ENCODE data around the gene ADAD1. TPM values are rescaled to one million over a fixed set of nuclear protein-coding genes. Genes with fewer than 3 reads are reported as not detected.

Gene ADAD1
- total RNA-seq, 1 experiment from 2014 or later, result not detected

DNA sequence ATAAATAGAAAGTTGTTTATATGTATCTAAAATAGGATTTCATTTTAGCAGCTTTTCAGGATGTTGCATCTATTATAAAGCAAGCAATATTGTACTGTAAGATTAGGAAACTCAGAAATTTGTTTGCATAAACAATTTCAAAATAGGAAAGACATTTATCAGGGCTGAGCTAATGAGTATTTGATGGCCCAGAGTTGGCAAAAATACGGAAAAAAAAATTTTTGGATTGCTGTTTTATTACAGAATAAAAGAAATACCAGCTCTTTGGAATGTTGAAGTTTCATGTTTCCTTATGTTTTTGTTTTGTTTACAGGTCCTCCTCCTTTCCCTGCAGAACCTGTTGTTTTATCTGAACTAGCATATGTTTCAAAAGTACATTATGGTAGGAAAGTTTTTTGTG lies 14.5 kb downstream of the ADAD1 start:
- 0 out of 2 replicates have a peak, but pooled peaks cover 2% of the 10 kb centered on the region for H3K27me3 ChIP-seq
- no peak for DNase-seq
- H3K9me3 ChIP-seq (replicated peaks), result peaks cover 2% of the 10 kb centered on the region; the same call in 1 of the 2 replicates
- H3K36me3 ChIP-seq, result no peaks in the 10 kb centered on the region
- H3K27ac ChIP-seq, result no peak overlapping the region
- H3K4me3 ChIP-seq, result no peak overlapping the region
- H3K4me1 ChIP-seq, result no peaks in the 10 kb centered on the region

DNA sequence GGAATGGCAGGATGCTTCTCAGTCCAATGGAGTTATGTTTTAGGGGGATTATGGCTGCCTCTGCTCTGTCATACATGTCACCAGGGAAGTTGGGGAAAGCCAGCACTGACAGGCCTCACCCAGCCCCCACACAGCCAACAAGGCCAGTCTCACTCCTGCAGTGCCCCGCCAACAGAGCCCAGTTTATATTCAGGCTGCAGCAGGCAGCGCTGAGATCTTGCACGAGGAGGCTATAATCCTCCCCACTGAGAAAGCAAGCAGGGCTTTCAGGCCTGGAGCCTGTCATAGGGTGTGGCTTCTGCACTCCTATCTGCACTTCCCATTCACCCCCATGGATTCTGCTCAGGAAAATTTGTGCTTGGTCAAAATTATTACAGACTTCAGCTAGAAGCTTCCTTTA lies 25.1 kb downstream of the ADAD1 start:
- H3K9me3 ChIP-seq (replicated peaks), result no peaks in the 10 kb centered on the region
- H3K27ac ChIP-seq, result no peak overlapping the region
- no peaks in the 10 kb centered on the region for H3K4me1 ChIP-seq
- no peaks in the 10 kb centered on the region for H3K36me3 ChIP-seq
- H3K4me3 ChIP-seq, result no peak overlapping the region
- H3K27me3 ChIP-seq, result no peaks in the 10 kb centered on the region
- no peak for DNase-seq

GRCh38 chr4:122412547-122412946 lies 33.7 kb downstream of the ADAD1 start:
- no peaks in the 10 kb centered on the region for H3K36me3 ChIP-seq
- no peaks in the 10 kb centered on the region for H3K9me3 ChIP-seq (replicated peaks)
- H3K27me3 ChIP-seq, result peaks cover 1% of the 10 kb centered on the region; the same call in 1 of the 2 replicates
- H3K4me3 ChIP-seq, result no peak overlapping the region
- no peak for DNase-seq
- H3K4me1 ChIP-seq, result no peaks in the 10 kb centered on the region
- H3K27ac ChIP-seq, result no peak overlapping the region

DNA sequence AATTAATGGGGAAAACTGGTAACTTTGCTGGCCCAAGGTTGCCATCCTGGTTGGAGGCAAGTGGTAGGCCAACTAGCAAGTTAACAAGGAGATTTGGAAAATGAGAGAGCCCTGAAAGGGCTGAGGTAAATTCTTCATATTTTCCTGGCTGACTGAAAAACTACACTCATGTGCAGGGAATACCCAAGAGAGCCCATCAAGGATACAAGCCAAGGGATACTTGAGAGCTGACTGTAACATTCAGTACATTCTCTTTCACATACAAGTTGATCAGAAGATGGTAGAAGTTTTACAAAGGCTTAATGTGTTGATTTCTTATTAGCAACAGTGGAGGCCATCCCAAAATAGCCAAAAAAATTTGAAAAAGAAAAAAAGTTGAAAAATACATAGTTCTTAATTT lies 44.4 kb downstream of the ADAD1 start:
- Histone ChIP-seq H3K9me3 (replicated peaks) (no peaks in the 10 kb centered on the region), H3K27ac (no peak overlapping the region), H3K27me3 (no peaks in the 10 kb centered on the region)

GRCh38 chr4:122431351-122431750 lies 52.5 kb downstream of the ADAD1 start:
- no peak for DNase-seq
- Histone ChIP-seq H3K4me1 (no peaks in the 10 kb centered on the region), H3K27me3 (no peaks in the 10 kb centered on the region; the same call in 1 of the 2 replicates), H3K4me3 (no peak overlapping the region), H3K9me3 (replicated peaks) (no peaks in the 10 kb centered on the region), H3K36me3 (no peaks in the 10 kb centered on the region), H3K27ac (no peak overlapping the region)

More for the DNA sequence above, 44.4 kb downstream of the ADAD1 start:
- no peak overlapping the region for H3K4me3 ChIP-seq
- H3K36me3 ChIP-seq, result no peaks in the 10 kb centered on the region
- no peak for DNase-seq
- H3K4me1 ChIP-seq, result no peaks in the 10 kb centered on the region

DNA sequence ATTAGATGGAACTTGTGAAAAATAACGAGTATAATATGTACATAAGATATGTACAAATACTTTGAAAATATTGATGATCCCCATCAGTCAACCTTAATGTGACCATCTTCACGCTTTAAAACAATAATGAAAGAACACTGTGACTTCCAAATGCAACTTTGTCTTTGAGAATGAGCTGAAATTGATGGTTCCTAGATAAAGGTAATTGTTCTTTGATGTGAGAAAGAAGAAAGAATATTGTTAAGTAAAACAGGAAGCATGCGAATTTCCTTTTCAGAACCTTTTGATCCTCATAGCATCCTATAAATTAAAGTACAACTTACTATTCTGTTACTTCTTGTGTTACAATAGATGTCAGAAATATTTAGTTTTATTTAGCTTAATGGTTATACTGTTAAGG lies 55.5 kb downstream of the ADAD1 start:
- H3K4me3 ChIP-seq, result no peak overlapping the region
- no peaks in the 10 kb centered on the region for H3K4me1 ChIP-seq
- H3K36me3 ChIP-seq, result no peaks in the 10 kb centered on the region
- DNase-seq, result no peak
- no peak overlapping the region for H3K27ac ChIP-seq
- no peaks in the 10 kb centered on the region; the same call in 1 of the 2 replicates for H3K27me3 ChIP-seq
- H3K9me3 ChIP-seq (replicated peaks), result no peaks in the 10 kb centered on the region

- H3K4me3 ChIP-seq, result no peak overlapping the region
- H3K27me3 ChIP-seq, result no peaks in the 10 kb centered on the region
- no peaks in the 10 kb centered on the region for H3K9me3 ChIP-seq (replicated peaks)
- H3K27ac ChIP-seq, result no peak overlapping the region
- no peaks in the 10 kb centered on the region for H3K4me1 ChIP-seq
- peak; percentile 6 to 46 for DNase-seq
- H3K36me3 ChIP-seq, result no peaks in the 10 kb centered on the region
These were observed 72.0 kb downstream of the ADAD1 start for GRCh38 chr4:122450847-122451246.

- no peak overlapping the region for H3K27ac ChIP-seq
- H3K9me3 ChIP-seq (replicated peaks), result no peaks in the 10 kb centered on the region
- no peaks in the 10 kb centered on the region for H3K27me3 ChIP-seq
- no peak for DNase-seq
- H3K36me3 ChIP-seq, result no peaks in the 10 kb centered on the region
- H3K4me3 ChIP-seq, result no peak overlapping the region
- no peaks in the 10 kb centered on the region for H3K4me1 ChIP-seq
These were observed 74.7 kb downstream of the ADAD1 start for GRCh38 chr4:122453384-122453995.

GRCh38 chr4:122456231-122457116 lies 77.7 kb downstream of the ADAD1 start, which contains the start of gene IL2:
TSS of gene IL2 (minus strand) at chr4:122456725. CDS start at chr4:122456440, 285 bp downstream.
- Histone ChIP-seq H3K27ac (no peak within 1 kb of the TSS), H3K9me3 (replicated peaks) (no peaks in the 10 kb centered on the region), H3K36me3 (no peaks in the 10 kb centered on the region), H3K4me1 (no peaks in the 10 kb centered on the region), H3K4me3 (no peak within 1 kb of the TSS), H3K27me3 (no peaks in the 10 kb centered on the region)
- no peak for DNase-seq

DNA sequence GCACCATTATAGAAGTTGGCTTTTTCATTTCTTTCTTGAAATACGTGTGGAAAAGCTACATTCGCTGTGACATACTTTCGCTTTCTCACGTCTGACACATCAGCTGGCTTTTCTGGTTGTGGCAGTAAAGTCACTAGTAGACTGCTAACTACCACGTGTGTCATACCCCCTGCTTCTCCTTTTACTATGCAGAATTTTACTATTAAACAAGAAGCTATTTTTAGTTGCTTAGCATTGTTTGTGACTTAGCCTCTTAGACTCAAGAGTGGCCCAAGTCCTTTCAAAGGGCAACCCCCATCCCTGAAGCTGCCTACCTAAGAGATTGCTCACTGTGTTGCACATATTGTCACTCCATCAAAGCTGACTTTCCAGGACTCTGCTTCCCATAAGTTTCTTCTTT lies 79.8 kb downstream of the ADAD1 start:
- H3K36me3 ChIP-seq, result no peaks in the 10 kb centered on the region
- DNase-seq, result no peak
- H3K4me3 ChIP-seq, result peak overlapping the region; percentile 13; the same call in 1 of the 2 replicates
- H3K4me1 ChIP-seq, result no peaks in the 10 kb centered on the region
- H3K27me3 ChIP-seq, result no peaks in the 10 kb centered on the region
- H3K9me3 ChIP-seq (replicated peaks), result no peaks in the 10 kb centered on the region
- H3K27ac ChIP-seq, result no peak overlapping the region

GRCh38 chr4:122469457-122469856 lies 90.6 kb downstream of the ADAD1 start:
- no peak for DNase-seq
- Histone ChIP-seq H3K36me3 (no peaks in the 10 kb centered on the region), H3K9me3 (replicated peaks) (no peaks in the 10 kb centered on the region), H3K4me3 (no peak overlapping the region), H3K27me3 (no peaks in the 10 kb centered on the region), H3K4me1 (no peaks in the 10 kb centered on the region), H3K27ac (no peak overlapping the region)

- no peaks in the 10 kb centered on the region for H3K4me1 ChIP-seq
- H3K9me3 ChIP-seq (replicated peaks), result no peaks in the 10 kb centered on the region
- no peak overlapping the region for H3K4me3 ChIP-seq
- H3K27ac ChIP-seq, result no peak overlapping the region
- no peaks in the 10 kb centered on the region for H3K27me3 ChIP-seq
- H3K36me3 ChIP-seq, result no peaks in the 10 kb centered on the region
- no peak for DNase-seq
These were observed 96.4 kb downstream of the ADAD1 start for GRCh38 chr4:122475233-122475632.

DNA sequence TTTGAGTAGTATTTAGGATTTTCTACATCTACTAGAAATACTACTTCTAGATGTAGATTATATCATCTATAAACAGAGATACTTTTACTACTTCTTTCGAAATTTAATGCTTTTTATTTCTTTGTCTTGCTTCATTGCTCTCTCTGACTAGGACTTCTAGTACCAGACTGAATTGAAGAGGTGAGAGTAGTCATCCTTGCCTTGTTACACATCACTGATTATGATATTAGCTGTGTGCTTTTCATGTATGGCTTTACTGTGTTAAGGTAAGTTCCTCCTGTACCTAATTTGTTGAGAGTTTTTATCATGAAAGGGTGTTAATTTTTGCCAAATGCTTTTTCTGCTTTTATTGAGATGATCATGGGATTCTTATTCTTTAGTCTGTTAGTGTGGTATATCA lies 97.3 kb downstream of the ADAD1 start:
- Histone ChIP-seq H3K4me3 (no peak overlapping the region), H3K9me3 (replicated peaks) (no peaks in the 10 kb centered on the region), H3K36me3 (no peaks in the 10 kb centered on the region), H3K4me1 (no peaks in the 10 kb centered on the region), H3K27ac (no peak overlapping the region), H3K27me3 (no peaks in the 10 kb centered on the region)
- no peak for DNase-seq

GRCh38 chr4:122476745-122477144 lies 97.9 kb downstream of the ADAD1 start:
- Histone ChIP-seq H3K27me3 (no peaks in the 10 kb centered on the region), H3K4me1 (no peaks in the 10 kb centered on the region), H3K36me3 (no peaks in the 10 kb centered on the region), H3K4me3 (no peak overlapping the region), H3K9me3 (replicated peaks) (no peaks in the 10 kb centered on the region), H3K27ac (no peak overlapping the region)
- DNase-seq, result no peak

Data from SJCRH30 (cell line).